GM19025 (cell line): ENCODE data around the gene CNGA3.

Experiments used
- ATAC-seq: cut with Tn5 transposase; IDR thresholded peaks from one replicate; pipeline ENCODE4 v1.9.1; 2021; ENCODE audit warnings: mild to moderate bottlenecking, low read depth, moderate library complexity; ENCODE audit not compliant: unreplicated experiment

The CNGA3 gene

DNA sequence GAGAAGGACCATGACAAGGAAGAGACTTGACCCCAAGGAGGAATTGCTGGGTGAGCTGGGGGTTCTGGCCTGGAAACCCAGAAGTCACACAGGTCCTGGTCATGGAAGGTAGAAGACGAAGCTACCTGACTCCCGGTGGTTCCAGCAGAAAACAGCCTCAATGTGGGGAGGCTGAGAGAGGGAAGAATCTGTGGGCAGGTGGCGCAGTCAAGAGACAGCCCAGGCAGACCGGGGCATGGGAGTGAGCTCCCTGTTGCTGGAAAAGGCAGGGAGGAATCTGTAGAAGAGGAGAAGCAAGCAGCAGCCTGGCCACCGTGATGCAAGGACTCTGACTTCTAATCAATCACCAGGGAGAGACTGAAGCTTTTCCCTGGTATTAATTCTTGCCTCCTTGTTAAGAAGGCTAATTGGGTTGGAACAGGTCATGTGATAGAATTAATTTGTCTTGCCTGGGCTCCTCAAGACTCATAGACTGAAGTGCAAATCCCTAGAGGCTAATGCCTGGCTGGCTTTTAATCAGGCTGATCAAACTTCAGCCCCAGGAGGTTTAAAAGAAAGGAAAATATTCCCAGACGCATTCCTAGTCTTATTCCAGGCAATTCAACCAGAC, 30.1 kb downstream of the CNGA3 start:
- no peak for ATAC-seq

DNA sequence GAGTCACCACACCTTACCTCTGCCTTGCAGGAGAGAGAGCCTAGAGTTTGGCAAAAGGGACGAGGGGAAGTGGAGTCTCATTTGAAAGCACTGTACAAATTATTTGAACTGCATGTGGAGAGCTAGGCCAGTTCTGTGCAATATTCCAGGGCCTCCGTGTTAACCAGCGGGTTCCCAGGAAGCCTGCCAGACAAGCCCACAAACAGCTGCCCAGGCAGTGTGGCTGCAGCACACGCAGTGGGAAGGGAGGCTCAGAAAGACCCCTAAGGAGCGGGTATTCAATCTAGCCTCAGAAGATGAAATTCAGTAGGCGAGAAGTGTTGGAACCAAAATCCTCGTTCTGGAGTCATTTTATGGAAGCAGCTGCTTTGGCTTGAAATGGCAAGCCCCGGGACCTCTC, 30.7 kb downstream of the CNGA3 start:
- ATAC-seq = no peak

DNA sequence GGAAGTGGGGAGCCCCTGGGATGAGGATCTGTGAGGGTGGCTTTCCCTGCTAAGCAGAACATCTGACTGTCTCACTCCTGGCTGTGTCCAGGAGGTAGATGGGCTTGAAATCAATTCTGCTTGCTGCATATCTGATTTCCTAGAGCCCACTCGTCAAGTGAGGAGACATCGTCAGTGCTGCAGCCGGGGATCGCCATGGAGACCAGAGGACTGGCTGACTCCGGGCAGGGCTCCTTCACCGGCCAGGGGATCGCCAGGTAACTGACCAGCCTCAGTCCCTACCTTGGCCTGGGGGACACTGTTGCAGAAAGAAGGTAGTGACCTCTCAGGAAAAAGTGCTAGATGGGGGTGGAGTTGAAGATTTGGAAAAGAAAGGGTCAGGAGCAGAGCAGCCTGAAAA, 31.3 kb downstream of the CNGA3 start:
- ATAC-seq = no peak

DNA sequence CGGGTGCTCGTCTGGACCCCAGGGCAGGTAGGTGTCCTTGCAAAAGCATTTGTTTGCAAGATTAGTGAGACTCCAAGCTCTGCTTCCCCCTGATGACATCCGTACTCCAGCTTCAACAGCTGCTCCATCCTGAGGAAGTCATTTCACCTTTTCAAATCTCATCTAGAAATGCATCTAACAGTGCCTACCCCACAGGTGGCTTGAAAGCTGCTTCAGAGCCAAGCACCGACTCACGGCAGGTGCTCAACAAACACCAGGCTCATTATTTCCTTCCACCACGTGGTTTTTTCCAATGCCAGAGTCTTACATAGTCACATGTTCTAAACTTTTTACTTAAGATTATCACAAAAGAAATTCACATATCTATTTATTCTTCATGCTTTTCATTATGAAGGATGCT, 31.9 kb downstream of the CNGA3 start:
- ATAC-seq = no peak

DNA sequence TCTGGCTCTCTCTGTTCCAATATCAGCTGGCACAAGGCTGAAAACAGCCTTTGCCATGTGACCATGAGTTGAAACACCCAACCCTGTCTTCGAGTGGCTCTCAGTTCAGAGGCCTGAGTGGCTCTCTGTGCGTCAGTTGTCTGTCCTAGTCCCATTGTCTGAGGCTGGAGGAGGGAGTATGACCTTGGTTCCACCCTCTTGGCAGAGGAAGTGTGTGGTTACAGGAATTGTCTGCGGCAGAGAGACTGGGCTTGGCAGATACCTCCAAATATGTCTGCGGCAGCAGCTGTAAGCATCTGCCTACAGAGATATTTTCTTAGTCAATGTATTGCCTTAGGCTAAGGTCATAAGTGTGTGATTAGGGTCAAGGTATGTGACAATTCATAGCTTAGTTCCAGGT, 32.6 kb downstream of the CNGA3 start:
- ATAC-seq = no peak

DNA sequence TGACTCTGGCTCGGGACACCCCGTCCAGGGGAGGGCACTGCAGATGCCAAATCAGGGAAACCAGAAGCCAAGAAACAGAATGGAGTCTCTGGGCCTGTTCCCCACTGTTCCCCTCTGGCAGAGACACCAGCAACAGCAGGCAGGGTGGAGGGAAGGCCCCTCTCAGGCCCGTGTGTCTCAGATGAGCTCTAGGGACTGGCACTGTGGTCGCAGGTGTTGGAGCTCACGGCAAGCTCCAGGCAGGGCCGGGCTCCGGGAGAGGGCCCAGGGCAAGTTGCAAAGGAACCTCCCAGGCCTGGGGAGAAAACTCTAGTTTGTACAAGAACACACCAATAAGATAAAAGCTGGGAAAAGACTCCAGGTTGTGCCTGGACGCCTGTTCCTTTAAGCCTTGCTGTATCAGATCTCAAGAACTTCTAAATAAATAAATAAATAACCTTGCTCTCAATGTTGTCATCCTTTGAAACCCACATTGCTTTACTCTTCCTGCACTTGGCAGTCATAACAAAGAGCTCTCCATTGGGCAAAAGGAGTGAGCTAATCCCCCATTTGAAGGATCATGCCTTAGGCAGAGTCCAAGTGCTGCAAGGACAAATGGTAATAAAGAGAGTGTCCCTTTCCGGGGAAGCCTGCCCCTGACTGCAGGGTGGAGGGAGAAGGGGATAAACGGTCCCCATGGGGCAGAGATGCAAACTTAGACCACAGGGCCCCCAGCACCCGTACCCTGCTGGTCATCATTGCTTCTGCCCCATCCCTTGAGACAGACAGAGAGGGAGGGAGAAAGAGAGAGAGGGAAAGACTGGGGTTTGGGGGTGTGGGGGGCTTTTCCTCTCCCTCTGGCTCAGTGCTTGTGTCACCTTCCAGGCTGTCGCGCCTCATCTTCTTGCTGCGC, 33.3 kb downstream of the CNGA3 start:
- no peak for ATAC-seq

DNA sequence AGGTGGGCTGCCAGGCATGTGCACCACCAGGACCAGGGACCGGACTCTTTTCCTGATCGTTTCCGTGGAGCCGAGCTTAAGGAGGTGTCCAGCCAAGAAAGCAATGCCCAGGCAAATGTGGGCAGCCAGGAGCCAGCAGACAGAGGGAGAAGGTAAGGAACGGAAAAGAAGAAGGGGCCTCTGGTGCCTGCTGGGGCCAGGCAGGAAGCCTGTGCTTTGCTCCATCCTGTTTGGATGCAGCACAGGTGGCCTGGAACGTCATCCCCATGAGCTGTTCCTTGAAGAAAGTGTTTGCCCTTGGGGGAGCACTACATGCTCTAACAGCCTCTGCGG, 33.9 kb downstream of the CNGA3 start:
- ATAC-seq = no peak

DNA sequence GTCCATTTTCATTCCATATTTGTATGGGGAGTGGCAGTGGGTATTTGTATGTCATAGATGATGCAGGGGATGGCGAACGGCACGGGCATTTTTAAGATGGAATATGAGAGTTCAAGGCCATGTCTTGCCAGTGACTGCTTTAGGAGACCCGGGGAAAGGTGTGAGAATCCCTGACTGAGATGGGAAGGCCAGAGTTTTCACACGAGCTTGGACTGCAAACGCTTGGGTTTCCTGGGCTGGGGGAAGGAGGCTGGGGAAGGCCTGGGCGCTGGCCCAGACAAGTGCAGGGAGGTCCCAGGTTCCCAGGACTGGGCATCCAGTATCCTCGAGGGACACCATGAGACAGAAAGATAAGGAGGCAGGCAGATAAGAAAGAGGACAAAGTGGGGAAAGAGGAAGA, 35.2 kb downstream of the CNGA3 start:
- ATAC-seq = no peak

DNA sequence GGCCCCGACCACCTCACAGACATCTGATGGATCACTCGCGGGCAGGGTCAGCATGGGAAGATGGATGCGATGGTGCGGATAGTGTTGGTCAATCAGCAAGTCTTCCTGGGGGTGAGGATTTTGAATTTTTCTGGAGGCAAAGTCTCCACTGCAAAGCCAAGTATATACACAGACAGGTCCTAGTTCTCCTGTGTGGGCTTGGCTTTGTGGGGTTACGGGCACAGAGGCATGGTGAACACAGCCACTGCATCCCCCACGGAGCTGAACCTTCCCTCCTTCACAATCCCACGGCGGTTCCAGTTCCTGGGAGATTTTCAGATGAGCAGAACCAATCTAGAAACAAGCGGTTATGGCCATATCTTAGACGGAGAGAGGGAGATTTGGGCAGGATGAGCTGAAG, 35.8 kb downstream of the CNGA3 start:
- ATAC-seq = no peak

DNA sequence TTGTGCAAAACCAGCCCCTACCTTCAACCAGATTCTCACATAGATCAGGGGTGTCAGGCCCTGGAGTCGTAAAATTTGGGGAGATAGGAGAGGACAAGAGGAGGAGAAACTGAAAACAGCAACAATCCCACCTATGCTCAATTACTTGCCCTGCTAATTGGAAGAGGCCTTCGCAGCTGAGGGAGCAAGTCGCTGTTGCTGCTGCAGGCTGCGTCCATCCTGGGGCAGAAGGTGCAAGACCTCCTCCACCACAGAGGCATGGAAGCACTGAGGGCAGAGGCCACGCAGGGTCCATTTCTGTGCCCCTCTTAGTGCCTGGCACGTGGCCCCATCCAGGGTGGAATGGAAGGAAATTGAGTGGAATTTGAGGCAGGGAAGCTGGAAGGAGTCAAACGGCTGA, 36.5 kb downstream of the CNGA3 start:
- no peak for ATAC-seq

DNA sequence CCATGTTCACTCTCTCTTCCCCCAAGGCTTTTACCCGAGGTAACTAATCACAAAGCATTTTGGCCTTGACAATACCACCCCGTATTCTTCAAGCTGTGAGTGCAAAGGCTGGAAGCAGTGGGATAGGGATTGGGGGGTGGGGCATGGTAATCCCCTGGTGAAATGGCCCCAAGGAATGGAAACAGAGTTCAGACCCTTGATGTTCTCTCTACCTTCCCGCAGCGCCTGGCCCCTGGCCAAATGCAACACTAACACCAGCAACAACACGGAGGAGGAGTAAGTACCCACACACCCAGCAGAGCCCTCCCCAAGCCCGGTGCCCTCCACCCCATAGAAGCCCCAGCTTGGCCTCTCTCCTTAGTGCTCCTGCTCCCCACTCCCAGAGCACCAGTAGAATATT, 36.9 kb downstream of the CNGA3 start:
- ATAC-seq = no peak

DNA sequence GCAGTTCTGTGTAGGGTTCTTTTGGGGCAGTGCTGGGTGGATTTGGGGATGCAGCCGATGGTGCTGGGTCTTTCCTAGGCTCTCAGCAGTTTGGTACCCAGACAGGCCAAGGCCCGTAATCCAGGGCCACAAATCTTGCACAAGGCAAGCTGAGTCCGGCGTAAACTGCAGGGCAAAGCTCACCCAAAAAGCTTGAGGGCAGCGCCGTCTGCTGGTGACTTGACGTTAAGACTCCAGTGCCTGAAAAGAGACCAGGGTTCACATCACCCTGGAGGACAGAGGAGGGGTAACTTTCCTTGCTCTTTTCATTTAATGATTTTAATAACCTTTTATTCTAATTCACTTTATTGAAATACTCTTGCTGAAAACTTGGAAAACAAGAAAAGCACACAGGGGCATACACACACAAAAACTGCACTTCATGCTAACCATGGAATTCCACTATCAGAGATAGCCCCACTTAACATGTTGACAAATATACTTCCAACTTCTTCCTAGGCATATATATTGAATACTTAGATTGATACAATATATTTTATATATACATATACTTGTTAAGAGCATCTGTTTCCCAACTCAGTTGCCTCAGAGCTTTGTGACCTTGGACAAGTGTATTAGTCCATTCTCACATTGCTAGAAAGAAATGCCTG, 38.9 kb downstream of the CNGA3 start:
- no peak for ATAC-seq

DNA sequence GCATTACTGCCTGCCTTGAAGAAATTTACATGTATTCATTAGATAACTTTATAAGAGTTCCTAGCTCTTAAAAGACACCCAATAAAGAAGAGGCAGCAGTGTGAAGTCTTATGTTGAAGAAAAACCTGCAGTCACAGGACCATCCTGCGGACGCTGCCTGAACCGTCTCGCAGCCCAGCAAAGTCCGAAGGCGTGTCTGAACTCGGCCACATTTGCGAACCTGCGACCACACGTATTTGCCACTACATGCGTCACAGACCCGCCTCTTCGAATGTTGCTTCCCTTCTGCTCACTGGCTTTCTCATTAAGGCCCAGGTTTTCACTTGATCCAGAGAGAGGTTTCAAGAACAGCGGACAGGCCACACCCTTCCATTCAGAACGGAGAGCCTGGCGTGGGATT, 41.2 kb downstream of the CNGA3 start:
- no peak for ATAC-seq

DNA sequence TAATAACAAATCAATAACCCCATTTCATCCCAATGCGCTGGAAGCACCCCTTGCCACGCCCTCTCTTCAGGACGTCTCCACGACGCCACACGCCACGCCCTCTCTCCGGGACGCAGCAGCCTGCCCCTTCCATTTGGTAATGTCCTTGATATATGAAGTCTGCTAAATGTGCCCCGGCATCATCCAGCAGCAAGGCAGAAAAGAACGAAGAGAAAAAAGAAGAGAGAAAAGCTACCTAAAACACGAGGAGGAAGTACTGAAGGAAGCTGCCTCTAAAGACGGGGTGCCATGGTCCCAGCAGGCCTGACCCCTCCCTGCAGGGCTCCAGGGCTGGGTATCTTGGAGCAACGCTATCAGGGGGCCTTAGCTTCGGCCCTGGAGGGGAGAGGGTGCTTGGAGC, 41.8 kb downstream of the CNGA3 start:
- no peak for ATAC-seq

DNA sequence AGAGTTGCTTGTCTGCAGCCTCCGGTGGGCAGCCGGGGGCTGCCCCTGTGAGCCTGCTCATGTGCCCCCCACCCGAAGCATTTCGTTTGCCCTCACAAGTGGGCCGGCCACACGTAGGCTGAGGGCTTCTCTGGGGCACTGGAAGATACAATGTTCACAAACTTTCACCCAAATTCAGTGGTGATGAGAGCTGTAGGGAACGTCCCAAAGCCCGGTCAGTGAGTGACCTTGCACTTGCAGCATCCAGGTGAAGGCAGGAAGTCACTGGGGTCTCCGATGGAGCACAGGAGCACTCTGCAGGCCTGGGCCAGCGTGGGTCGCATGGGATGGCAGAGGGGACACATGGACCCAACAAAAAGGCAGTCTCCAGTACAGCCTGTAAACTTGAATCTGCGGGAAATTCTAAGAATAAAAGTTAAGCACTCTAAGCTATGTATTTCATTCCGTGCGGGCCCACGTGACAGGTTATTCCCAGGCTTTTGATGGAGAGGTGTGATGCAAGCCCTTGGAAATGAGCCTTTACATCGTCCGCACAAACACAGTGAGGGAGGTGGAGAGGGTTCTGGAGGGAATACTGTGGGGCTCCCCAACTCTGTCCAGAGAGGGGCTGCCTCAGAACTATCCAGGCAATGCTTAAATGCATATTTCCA, 42.5 kb downstream of the CNGA3 start:
- no peak for ATAC-seq

DNA sequence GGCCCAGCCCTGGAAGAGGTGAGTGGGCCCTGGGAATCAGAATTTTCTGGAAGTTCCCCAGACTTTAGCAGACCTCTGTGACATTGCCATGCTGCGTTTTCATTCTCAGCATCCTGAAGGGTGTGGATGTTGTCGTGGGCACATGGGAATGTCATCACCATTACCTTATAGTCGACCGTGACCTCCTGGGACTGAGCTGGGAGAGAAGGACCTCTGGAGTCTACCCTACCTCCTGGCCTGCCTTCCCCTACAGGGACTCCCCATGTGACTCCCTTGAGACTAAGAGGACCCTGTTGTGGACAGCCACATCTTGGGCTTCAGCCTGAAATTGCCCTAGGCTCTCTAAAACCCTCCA, 43.0 kb downstream of the CNGA3 start:
- no peak for ATAC-seq

DNA sequence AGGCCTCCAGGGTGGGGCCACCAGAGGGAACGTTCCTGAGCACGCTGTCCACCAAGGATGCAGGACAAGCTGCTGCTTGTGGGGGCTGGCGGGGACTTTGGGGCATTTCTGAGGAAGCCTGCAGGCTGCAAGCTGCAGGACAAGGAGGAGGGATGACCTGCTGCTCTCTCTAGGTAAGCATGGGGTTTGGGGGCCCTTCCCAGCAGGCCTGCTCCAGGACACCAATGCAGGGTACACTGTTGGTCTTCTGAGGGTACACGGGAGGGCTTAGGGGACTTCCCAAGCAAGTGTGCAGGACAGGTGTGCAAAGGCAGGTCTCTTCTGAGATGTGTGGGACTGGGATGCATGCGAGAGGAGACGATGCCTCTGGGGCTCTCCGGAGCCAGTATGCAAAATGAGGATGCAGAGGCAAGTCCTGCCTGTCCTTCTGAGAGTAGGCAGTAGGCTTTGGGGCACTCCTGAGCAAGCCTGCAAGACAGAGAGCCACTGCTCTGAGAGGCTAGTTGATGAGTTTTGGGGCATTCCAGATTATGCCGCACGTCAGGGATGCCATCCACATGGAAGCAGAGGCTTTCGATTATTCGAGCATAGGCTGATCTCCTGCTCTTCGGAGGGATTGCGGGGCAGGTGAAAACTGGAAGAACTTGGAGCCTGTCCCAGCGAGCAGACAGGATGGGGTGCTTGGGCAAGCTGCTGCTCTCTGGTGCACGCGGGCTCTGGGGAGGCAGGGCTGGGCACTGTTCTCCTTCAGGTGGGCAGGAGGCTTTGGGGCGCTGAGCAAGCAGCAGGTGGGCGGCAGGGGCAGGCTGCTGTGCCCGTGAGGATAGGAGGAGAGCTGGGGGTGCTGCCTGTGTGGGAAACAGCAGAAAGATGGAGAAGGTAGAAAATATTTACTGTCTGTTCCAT, 44.6 kb downstream of the CNGA3 start:
- no peak for ATAC-seq

DNA sequence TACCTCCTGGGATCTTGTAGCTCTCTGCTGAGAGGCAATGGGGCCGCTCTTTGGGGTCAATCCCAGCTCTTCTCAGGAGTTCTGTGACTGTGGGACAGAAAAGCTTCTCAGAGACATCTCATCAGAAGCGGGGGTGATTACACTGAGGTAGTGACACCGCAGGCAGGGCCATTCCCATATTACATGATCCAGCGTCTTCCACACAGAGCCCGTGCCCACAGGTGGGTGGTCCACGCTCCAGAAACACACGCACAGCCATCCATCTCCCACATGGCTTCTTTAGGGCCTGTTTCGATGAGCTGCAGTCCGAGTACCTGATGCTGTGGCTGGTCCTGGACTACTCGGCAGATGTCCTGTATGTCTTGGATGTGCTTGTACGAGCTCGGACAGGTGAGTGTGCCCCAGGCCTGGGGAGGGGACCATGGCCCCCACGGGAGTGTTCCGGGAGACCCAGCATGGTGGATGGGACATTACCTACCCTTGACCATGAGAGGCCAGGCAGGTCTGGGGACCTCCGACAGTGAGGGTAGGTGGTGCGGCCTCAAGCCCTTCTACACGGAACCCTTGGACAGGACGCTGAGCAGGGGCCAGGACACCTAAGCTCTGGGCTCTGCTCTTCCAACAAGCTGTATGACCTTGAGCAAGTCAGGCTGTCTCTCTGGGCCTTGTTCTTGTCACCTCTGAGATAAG, 45.5 kb downstream of the CNGA3 start:
- no peak for ATAC-seq

DNA sequence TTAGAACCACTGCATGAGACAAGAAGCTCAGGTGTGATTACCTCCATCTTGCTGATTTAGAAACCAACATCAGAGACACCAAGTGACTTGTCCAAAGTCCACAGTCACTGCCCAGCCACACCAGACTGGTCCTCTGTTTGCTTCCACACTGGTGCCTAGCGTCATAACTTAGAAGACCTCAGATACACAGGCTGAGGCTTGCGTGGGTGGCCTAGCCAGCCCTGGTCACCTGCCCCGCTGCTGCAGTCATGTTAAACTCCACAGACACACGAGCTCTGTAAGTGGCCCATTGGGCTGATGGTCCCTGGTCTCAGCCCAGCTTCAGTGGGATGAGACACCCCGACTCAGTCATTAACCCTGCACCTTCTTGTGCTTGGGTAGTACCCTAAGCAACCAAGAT, 47.1 kb downstream of the CNGA3 start:
- ATAC-seq = no peak

DNA sequence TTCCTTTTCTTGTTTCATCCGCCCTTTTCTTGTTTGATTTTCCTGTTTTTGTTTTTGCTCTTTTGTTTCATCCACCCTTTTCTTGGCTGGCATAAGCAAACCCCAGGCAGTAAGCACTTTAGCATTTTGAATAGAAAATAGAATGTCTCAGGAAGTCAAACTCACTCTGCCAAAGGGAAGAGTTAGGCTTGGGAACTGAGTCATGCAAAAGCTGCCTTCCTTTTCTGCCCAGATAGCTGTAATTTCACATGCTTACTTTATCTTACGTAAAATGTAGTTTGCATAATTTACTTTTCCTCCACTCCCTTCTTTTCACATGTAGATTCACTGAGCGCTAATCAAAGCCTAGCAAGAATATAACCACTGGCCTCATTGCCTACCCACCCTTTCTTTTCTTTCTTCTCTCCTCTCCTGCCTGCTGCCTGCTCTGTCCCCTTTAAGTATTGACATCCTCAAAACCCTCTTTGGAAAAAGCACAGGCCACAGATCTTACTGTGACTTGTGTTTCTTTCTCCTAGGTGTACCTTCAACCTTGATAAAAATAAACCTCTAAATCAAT, 48.4 kb downstream of the CNGA3 start:
- no peak for ATAC-seq
